Activated CD8-positive, alpha-beta memory T cell treated with anti-CD3 and anti-CD28 coated beads for 24 hours (primary cell): ENCODE results near the gene PDE1C.

Experiments
- DNase-seq: peaks from one replicate; pipeline ENCODE4 v3.0.0-alpha.2; 2020

PDE1C gene

DNA sequence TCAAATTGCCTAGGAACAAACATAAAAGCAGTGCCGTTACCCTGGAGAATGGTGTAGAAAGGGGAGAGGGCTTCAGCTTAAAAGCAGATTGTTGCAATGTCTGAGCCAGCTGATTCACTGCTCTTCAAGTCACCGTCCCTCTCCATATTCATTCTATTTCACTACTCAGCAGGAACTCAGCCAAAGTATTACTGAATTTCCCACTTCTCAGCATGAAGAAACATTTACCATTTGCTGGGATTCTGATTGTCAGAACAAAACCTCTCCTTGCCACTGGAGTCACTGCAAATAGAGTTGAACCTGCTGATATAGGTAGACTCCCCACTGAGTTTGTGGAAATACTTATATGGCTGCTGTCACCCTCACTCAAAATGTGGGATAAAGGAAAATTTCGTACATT lies 311.5 kb downstream of the PDE1C start:
- DNase-seq, result no peak

DNA sequence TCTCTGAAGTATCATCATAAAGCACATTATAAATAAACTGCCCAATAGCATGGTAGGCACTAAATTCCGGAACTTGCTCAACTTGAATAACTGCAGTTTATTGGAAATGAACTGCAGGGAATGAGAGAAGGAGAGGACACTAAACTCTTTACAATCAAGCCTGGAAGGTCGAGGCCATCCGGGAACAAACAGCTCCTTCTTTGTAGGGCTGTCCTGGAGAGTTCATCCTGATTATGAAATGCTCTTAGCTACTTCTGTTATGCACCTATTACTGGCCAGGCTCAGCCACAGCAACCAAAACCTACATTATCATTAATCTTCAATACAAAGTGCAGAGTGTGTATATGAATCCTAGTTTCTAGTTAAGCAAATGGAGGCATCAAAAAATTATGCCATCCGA lies 318.5 kb downstream of the PDE1C start:
- DNase-seq, result no peak

DNA sequence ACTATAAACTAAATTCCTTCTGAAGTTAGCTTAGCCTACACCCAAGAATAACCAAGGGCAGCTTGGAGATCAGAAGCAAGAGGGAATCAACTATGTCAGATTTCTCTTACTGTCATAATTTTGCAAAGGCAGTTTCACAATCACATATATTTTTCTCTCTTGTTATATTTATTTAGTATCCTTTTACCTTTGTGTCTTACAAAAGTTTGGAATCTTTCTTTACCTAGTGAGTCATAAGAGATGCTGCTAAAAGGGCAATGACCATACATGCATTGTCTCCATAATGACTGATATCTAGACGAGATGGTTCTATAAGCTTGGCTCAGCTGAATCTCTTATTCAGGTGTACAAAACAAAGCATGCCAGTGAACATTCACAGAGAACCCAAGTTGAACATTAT lies 322.1 kb downstream of the PDE1C start:
- DNase-seq, result no peak

DNA sequence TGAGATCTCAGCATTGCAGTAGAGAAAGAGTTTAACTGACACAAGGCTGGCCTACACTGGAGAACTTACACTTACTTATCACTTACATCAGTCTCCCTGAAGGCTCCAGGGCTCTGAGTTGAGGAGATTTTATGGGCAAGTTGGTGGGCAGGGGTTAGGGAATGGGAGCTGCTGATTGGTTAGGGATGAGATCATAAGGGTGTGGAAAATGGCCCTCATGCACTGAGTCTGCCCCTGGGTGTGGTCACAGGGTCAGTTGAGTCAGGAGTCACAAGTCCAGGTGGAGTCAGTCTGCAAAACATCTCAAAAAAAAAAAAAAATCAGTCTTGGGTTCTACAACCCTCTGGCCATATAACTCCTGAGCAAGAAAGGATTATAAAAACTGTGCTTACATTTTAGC lies 322.7 kb downstream of the PDE1C start:
- DNase-seq, result no peak

DNA sequence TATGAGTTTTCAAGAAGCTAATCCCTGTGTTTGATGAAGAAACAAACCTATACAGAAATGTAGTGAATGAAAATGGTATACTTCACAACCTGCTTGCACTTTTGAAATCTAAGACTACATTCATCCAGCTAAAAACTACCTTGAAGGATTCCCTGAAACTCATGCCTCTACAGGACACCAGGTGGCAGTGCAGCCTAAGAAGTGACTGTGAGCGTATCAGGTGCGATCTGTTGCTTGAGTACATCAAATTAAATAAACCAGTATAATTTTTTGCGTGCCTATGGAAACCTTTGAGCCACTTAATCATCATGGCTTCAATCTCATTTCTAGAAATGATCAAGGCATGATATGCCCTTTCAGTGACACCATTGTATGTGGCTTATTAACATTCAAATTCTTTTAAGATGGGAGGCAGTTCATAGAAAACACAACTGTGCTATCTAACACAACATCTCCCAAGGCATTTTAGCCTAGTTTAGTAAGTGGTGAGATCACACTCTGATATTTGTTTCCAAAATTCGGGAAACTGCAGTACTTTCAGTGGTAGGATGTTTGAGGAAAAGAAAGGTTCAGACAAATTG lies 325.8 kb downstream of the PDE1C start:
- DNase-seq, result no peak

DNA sequence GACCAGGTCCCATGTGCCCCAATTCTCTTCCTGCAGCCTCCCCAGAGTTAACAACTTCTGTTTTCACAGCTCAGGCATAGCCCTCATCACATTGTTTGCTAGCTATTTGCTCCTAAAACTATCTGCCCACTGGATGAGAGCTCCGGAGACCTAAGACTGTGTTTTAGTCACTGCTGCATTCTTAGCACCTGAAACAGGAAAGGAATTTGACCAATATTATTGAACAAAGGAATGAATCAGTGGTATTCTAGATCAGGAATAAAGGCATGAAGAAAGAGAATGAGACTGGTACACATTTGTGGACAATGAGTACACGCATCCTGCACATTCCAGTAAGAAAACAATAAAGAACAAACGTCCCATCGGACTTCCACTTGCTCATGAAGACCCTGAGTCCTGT lies 328.4 kb downstream of the PDE1C start:
- DNase-seq, result no peak

DNA sequence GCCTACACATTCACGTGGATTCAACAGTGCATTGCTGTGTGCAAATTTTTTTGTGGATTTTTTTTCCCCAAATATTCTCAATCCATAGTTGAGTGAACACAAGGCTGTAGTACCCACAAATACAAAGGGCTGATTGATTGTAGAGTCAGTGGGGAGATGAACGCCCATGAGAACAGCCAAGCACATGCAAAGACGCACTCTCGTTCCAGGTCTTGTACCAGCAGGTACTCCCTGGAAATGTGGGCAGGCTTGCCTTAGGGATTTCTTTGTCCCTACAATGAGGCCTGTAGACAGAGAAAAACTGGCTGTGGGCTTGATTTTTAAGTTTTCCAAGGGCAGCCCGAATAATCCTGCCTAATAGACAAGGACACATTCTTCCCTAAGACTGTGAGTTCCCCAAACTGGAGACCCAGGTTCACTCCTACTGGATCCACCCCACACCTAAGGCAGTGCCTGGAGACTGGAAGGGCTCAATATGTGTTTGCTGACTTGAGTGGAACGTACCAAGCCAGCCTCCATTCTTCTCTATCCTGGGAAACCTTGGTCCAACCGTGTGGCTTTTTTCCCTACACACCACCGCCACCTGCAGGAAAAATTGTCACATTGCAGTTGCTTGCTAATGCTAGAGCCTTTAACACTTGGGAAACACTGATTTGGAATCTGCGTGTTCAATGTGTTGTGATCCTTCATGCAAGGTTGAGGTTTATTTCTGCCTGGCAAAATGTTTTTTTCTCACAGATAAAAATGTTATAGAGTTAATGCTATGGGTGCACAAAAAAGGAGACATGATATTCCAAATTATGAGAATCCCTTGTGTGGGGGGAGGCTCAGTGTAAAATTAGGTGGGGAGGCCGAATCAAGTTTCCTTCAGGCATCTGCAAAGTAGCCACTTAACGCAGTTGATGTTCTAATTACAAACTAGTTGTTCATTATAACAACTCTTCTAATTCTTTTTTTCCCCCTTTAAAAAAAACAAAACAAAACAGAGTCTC lies 333.9 kb downstream of the PDE1C start:
- DNase-seq, result no peak

DNA sequence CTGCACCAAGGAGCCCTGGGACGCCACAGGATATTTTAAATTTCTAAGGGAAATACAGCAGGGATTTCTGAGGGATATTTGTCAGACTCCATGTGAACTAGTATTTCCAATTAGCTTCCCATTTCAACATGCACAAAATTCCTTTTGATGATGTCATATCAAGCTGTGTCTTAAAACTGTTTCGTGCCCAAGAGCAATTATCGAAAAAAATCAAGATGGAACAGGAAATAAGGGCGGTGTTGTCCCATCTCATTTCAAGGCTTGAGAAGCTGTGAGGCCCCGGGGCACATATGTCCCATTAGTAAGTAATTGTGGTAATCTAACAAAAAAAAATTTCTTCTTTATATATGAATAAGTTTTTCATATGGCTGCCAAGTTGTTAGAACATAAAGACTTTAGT lies 335.8 kb downstream of the PDE1C start:
- DNase-seq, result no peak

DNA sequence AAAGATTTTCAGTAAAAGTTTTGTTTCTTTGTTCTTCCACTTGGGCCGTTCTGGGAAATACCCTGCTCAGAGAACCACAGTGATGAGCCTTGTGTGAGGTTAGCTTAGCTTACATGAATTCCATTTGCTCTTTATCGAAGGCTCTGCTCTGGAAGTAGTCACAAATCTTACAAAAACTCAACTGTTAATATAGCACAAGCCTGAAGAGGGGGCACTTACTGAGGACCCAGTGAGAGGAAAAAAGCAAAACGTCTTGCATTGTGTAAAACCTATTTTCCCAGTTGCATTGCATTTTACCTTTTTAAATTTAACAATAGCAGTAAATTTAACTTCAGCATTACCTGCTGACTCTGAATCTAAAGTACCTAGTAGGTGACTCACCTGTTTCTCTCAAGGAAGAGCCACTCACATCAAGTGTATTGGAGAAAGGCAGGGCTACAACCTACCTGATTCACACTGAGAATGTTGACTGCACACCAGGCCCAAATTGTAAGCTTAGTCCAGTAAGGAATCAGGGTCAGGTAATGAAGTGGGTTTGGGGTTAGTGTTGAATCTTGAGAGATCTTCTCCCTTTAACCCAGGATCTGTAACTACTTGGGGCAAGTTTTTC lies 340.9 kb downstream of the PDE1C start:
- no peak for DNase-seq

DNA sequence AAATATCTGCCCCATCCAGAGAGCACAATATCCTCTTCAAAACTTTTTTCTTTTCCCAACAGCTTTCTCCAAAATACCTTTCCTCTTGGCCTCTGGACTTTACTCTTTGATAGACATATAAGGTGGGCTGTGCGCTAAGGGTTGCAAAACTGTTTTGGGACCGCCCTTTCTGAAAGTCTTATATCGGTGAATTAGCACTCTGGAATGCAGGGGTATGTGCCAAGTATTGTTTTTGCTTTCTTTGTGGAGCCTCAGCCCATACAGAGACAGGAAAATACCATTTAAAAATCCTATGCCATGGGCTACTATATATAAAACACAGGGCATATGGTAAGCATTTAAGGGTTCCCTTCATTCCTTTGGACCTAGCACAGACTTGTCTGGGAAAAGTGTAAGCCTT lies 345.5 kb downstream of the PDE1C start:
- DNase-seq, result no peak

DNA sequence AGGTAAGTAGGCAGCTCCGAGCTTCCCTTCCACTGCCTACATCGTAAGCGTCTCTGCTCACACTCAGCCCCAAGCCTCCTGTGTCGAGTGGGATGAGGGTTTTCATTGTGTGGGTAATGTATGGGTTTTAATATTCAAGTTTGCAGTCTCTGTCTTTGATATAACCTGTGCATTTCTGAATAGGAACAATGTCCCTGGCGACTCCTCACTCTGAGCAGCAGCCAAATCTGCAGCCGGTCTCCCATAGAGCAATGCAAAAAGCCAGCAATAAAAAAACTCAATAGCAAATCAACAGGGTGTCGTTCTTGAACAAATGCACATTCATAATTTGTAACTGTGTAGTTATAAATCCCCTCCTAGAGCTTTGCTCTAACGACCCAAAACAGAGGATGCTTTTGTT lies 349.8 kb downstream of the PDE1C start:
- DNase-seq, result no peak

DNA sequence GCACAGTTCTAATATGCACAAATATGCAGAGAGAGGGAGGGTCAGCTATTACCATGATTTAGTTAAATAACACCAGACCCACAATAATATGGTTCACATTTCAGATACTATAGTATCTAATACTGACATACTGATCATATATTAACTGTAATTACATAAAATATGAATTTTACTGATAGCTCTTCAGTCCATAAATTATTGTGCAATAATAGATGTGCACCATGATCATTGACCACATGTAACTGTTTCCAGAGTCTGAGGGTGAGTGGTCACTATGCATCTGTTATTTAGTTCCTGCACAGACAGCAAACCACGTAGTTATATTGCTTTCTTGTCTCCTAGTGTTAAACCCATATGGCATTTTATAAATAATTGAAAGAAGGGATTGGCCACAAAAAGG lies 353.9 kb downstream of the PDE1C start:
- DNase-seq, result no peak

DNA sequence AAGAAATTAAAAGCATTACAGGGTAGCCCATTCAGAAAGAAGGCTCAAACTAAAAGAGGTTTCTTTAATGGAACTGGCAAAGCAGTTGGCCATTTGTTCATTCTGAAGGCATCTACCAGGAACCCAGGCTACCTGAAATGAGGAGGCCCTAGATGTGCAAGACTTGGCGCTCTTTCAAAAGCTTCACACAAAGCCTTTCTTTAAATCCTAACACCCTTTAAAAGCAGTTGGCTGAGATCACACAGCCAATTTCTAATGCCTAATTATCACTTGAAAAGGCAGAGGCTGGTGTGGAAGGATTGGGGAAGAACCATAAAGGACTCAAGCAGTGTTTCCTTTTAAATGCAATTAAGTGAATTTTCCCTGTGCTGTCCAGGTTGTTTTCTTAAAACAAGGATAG lies 360.0 kb downstream of the PDE1C start:
- no peak for DNase-seq

DNA sequence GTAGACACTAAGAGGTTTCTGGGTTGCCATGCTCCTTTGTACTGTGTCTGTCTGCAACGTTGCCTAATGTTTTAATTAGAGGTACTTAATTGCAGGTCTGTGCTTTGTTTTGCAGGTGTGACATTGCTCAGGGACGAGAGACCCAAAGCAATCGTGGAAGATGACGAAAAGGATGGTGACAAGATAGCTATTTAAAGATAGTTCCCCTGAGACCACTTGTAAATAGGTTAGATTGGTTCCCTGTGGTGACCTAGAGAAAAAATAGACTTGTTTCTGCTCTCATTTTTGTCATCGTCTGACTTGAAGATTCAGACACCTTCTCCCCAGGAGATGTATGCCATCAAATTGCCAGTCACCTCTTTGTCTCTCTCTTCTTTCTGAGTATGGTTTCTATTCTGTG lies 363.1 kb downstream of the PDE1C start:
- no peak for DNase-seq

DNA sequence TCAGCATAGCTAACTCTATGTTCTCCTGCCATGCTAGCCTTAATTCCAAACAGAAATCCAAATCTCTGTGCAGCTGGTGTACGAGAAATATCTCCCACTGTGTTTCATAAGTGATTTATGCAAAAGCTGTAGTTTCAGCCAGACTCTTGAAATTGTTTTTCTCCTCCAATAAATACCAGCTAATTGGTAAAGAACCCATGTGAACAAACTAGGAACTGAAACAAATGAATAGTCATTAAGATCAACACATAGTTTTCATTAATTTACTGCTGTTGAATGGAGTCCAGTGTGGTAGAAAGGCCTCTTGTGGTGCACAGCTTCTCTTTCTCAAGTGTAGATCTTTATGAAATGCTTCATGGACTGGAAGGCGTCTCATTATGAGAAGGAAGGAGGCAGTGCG lies 364.8 kb downstream of the PDE1C start:
- no peak for DNase-seq

DNA sequence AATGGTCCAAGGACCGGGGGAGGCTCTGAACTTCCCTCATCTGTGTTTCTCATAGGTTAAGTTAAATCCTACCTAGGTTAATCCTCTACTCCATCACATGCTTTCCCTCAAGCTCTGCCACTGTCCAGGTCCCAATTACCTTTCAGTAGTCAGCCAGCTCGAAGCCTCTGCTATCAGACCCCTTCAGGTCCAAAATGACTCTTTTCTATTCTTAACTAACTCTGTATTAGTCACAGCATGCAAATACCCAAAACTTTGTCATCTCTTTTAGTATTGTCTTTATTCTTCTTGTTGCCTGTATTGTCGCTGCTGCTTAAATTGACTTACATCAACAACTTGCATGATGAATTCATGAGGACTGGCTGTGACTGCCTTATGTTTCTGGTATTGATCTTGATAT lies 367.9 kb downstream of the PDE1C start:
- no peak for DNase-seq
